Natural killer cell (primary cell): ENCODE data around the gene HACD3. TPM values are rescaled to one million over a fixed set of nuclear protein-coding genes. Genes with fewer than 3 reads are reported as not detected.
A peak's percentile ranks its signal among the peaks of the same experiment; 100 is the strongest.

Experiments
- ATAC-seq, 3 donors: fragments of 150-1000 bp in 2 of 3; fragments of 200-7000 bp in 1 of 3; cut with Tn5 transposase; 1 replicate in 1 of 3; 2 replicates in 2 of 3; pipeline ENCODE4 v1.10.0; 2021; ENCODE audit warnings: mild to moderate bottlenecking in 2 of 3, moderate library complexity in 2 of 3
- DNase-seq, 2 donors: peaks; one replicate each; pipeline versions ENCODE4 v3.0.0 to v3.0.0-alpha.2; 2013 to 2021; ENCODE audit warnings: mixed read lengths in 1 of 2
- H3K27ac ChIP-seq: one replicate; pipeline ENCODE4 v1.5.1; 2013; ENCODE audit warnings: mild to moderate bottlenecking, low read length
- H3K27me3 ChIP-seq: one replicate; pipeline ENCODE4 v1.6.1; 2013; ENCODE audit warnings: low read length; ENCODE audit not compliant: control insufficient read depth, insufficient read depth
- H3K36me3 ChIP-seq: one replicate; pipeline ENCODE4 v1.6.1; 2013; ENCODE audit warnings: low read length; ENCODE audit not compliant: control insufficient read depth, insufficient read depth
- H3K4me1 ChIP-seq: one replicate; pipeline ENCODE4 v1.6.1; 2013; ENCODE audit warnings: low read length; ENCODE audit not compliant: control insufficient read depth, insufficient read depth
- H3K4me3 ChIP-seq: one replicate; pipeline ENCODE4 v1.5.1; 2013; ENCODE audit warnings: low read length
- H3K9me3 ChIP-seq: one replicate; pipeline ENCODE4 v1.6.1; 2013; ENCODE audit warnings: low read length; ENCODE audit not compliant: control insufficient read depth, insufficient read depth
- H3K27ac Mint-ChIP-seq, 2 donors: one replicate each; pipeline ENCODE4 v1.8.0; 2022; ENCODE audit warnings: mild to moderate bottlenecking in 2 of 2, mixed read lengths in 2 of 2, moderate library complexity in 1 of 2
- H3K27me3 Mint-ChIP-seq, 2 donors: one replicate each; pipeline ENCODE4 v1.8.0; 2022; ENCODE audit warnings: low read depth in 2 of 2, mixed read lengths in 2 of 2
- H3K36me3 Mint-ChIP-seq: one replicate; pipeline ENCODE4 v1.8.0; 2022; ENCODE audit warnings: mixed read lengths
- H3K4me1 Mint-ChIP-seq, 2 donors: one replicate each; pipeline ENCODE4 v1.8.0; 2022; ENCODE audit warnings: mixed read lengths in 2 of 2
- H3K4me3 Mint-ChIP-seq: one replicate; pipeline ENCODE4 v1.8.0; 2022; ENCODE audit warnings: mild to moderate bottlenecking, moderate library complexity, mixed read lengths
- H3K9me3 Mint-ChIP-seq, 2 donors: one replicate each; pipeline ENCODE4 v1.8.0; 2022; ENCODE audit warnings: mixed read lengths in 2 of 2
- WGBS: methylation state at CpG from one replicate; pipeline ENCODE4 v1.1.7; 2013; ENCODE audit warnings: missing lambda C conversion rate; ENCODE audit not compliant: insufficient coverage; 5-methylcytosine and 5-hydroxymethylcytosine counted together
- intact Hi-C: fragments of 100-400 bp; cut with micrococcal nuclease; formaldehyde crosslinking; loops from one replicate; pipeline ENCODE4 v1.14.2; 2022
- total RNA-seq, 4 donors: library from RNA; stranded (reverse); fragments of 120-200 nt in 1 of 4; gene quantifications; one replicate each; pipeline versions ENCODE4 v1.2.3 to v1.2.4, GENCODE V29; 2013 to 2022
- TF ChIP-seq, protein P1 (sequence below): fragments of 200-600 bp; IDR thresholded peaks from one replicate; pipeline ENCODE4 v1.8.0; 2022; ENCODE audit warnings: antibody characterized with exemption

The HACD3 gene
- total RNA-seq, 3 donors from 2014 or later (not counting 1 experiment from before 2014, with no cell fraction given) = 13.5 to 24.7 (median 15.1) TPM

GRCh38 chr15:65580287-65580686 lies 50.0 kb downstream of the HACD3 start:
- H3K27ac Mint-ChIP-seq = no peak overlapping the region
- H3K4me3 Mint-ChIP-seq = no peak overlapping the region
- Histone ChIP-seq H3K9me3 (no peaks in the 10 kb centered on the region), H3K4me1 (no peaks in the 10 kb centered on the region), H3K4me3 (no peak overlapping the region), H3K36me3 (peaks cover 53% of the 10 kb centered on the region), H3K27me3 (no peaks in the 10 kb centered on the region), H3K27ac (no peak overlapping the region)
- no peak for ATAC-seq
- no peaks in the 10 kb centered on the region for H3K9me3 Mint-ChIP-seq
- TF ChIP-seq, protein P1, sequence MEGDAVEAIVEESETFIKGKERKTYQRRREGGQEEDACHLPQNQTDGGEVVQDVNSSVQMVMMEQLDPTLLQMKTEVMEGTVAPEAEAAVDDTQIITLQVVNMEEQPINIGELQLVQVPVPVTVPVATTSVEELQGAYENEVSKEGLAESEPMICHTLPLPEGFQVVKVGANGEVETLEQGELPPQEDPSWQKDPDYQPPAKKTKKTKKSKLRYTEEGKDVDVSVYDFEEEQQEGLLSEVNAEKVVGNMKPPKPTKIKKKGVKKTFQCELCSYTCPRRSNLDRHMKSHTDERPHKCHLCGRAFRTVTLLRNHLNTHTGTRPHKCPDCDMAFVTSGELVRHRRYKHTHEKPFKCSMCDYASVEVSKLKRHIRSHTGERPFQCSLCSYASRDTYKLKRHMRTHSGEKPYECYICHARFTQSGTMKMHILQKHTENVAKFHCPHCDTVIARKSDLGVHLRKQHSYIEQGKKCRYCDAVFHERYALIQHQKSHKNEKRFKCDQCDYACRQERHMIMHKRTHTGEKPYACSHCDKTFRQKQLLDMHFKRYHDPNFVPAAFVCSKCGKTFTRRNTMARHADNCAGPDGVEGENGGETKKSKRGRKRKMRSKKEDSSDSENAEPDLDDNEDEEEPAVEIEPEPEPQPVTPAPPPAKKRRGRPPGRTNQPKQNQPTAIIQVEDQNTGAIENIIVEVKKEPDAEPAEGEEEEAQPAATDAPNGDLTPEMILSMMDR = no peak
- no peak for DNase-seq
- intact Hi-C loops = no loop called here
- peaks cover 13% of the 10 kb centered on the region for H3K36me3 Mint-ChIP-seq
- peaks cover 24 to 26% of the 10 kb centered on the region in 2 donors for H3K4me1 Mint-ChIP-seq
- no peaks in the 10 kb centered on the region for H3K27me3 Mint-ChIP-seq

- Mint-ChIP-seq H3K36me3 (peaks cover 13% of the 10 kb centered on the region), H3K27me3 (no peaks in the 10 kb centered on the region), H3K9me3 (no peaks in the 10 kb centered on the region), H3K27ac (peak overlapping the region; percentile 87 to 89), H3K4me1 (peaks cover 24 to 26% of the 10 kb centered on the region in 2 donors), H3K4me3 (peak overlapping the region; percentile 51)
- intact Hi-C loops = no loop called here
- DNase-seq (peak; percentile 25 to 78), ATAC-seq (peak; percentile 67 to 85 (median 80))
- H3K9me3 ChIP-seq = no peaks in the 10 kb centered on the region
- no peaks in the 10 kb centered on the region for H3K4me1 ChIP-seq
- H3K4me3 ChIP-seq = no peak overlapping the region
- WGBS = 0% methylated on average over 1 of the region's 1 CpG
- TF ChIP-seq, protein P1 = no peak
- no peaks in the 10 kb centered on the region for H3K27me3 ChIP-seq
- peak overlapping the region; percentile 51 for H3K27ac ChIP-seq
- H3K36me3 ChIP-seq = peaks cover 52% of the 10 kb centered on the region
Measured at GRCh38 chr15:65583701-65584100, 53.4 kb downstream of the HACD3 start.

DNA sequence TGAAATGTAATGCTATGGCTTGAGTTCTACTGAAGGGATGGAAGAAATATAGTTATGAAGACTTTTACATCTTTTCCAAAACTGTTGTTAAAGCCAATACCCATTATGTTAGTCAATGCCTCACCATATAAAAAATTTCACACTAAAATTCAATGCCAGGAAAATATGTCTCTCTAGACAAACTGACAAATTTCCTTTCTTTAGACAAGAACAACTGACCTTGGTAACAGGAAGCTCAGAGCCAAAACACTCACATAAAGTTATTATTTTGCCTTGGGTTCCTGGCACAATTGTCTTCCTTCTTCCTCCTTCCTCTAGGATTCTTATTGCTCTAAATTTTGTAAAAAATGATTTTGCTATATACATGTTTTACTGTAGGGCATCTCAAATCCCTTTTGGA lies 54.0 kb downstream of the HACD3 start:
- Mint-ChIP-seq H3K4me1 (peaks cover 24 to 26% of the 10 kb centered on the region in 2 donors), H3K27ac (peak overlapping the region; percentile 87 to 89), H3K27me3 (no peaks in the 10 kb centered on the region), H3K36me3 (peaks cover 13% of the 10 kb centered on the region), H3K9me3 (no peaks in the 10 kb centered on the region), H3K4me3 (no peak overlapping the region)
- TF ChIP-seq, protein P1 = no peak
- intact Hi-C loops = no loop called here
- ATAC-seq (no peak), DNase-seq (no peak)
- Histone ChIP-seq H3K4me3 (no peak overlapping the region), H3K9me3 (no peaks in the 10 kb centered on the region), H3K27ac (peak overlapping the region; percentile 51), H3K27me3 (no peaks in the 10 kb centered on the region), H3K4me1 (no peaks in the 10 kb centered on the region), H3K36me3 (peaks cover 52% of the 10 kb centered on the region)

- whole genome bisulfite sequencing = 100% methylated on average over 1 of the region's 1 CpG
- no peaks in the 10 kb centered on the region for H3K9me3 Mint-ChIP-seq
- Histone ChIP-seq H3K27me3 (no peaks in the 10 kb centered on the region), H3K27ac (no peak overlapping the region), H3K9me3 (no peaks in the 10 kb centered on the region), H3K36me3 (peaks cover 55% of the 10 kb centered on the region), H3K4me3 (no peak overlapping the region), H3K4me1 (no peaks in the 10 kb centered on the region)
- H3K27me3 Mint-ChIP-seq = no peaks in the 10 kb centered on the region
- intact Hi-C loops = no loop called here
- no peak overlapping the region for H3K4me3 Mint-ChIP-seq
- ATAC-seq = no peak
- no peak overlapping the region for H3K27ac Mint-ChIP-seq
- peaks cover 32% of the 10 kb centered on the region for H3K36me3 Mint-ChIP-seq
- TF ChIP-seq, protein P1 = no peak
- peaks cover 22 to 24% of the 10 kb centered on the region in 2 donors for H3K4me1 Mint-ChIP-seq
- DNase-seq = no peak
Measured at GRCh38 chr15:65587094-65587493, 56.8 kb downstream of the HACD3 start.
